ENCODE results near the gene BCL2L2. TPM values are rescaled to one million over a fixed set of nuclear protein-coding genes. Genes with fewer than 3 reads are reported as not detected.

Gene BCL2L2
- total and polyA plus RNA-seq, 12 donors, result 16.8 to 54.6 (median 40.4) TPM

GRCh38 chr14:23284654-23285529, 21.7 kb upstream of the BCL2L2 start:
- DNase-seq, result no peak
- TF ChIP-seq POLR2A (IDR thresholded peaks at IDR 0.05), result no peak
- TF ChIP-seq, protein P1, sequence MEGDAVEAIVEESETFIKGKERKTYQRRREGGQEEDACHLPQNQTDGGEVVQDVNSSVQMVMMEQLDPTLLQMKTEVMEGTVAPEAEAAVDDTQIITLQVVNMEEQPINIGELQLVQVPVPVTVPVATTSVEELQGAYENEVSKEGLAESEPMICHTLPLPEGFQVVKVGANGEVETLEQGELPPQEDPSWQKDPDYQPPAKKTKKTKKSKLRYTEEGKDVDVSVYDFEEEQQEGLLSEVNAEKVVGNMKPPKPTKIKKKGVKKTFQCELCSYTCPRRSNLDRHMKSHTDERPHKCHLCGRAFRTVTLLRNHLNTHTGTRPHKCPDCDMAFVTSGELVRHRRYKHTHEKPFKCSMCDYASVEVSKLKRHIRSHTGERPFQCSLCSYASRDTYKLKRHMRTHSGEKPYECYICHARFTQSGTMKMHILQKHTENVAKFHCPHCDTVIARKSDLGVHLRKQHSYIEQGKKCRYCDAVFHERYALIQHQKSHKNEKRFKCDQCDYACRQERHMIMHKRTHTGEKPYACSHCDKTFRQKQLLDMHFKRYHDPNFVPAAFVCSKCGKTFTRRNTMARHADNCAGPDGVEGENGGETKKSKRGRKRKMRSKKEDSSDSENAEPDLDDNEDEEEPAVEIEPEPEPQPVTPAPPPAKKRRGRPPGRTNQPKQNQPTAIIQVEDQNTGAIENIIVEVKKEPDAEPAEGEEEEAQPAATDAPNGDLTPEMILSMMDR (IDR thresholded peaks at IDR 0.05), result no peak
- Histone ChIP-seq H3K27ac (peak overlapping the region in 4 of 5 donors; percentile 86 to 92 (median 88)), H3K9me3 (replicated peaks in 1 of 3) (no peaks in the 10 kb centered on the region), H3K27me3 (no peaks in the 10 kb centered on the region), H3K36me3 (replicated peaks in 1 of 2) (no peaks in the 10 kb centered on the region), H3K4me3 (peak overlapping the region in 2 of 4 donors; percentile 73 to 93), H3K4me1 (replicated peaks in 1 of 2) (peaks cover 12 to 21% of the 10 kb centered on the region in 2 donors)
- intact Hi-C loops (cut with DNase I), result no loop called here
- 29 to 43% (median 30%) methylated on average over 6 to 9 of the region's 9 CpGs for WGBS, 4 donors

GRCh38 chr14:23285530-23286019, 21.1 kb upstream of the BCL2L2 start:
- H3K4me3 ChIP-seq, result peak overlapping the region; percentile 33 to 93 (median 69)
- peak overlapping the region in 4 of 5 donors; percentile 86 to 92 (median 88) for H3K27ac ChIP-seq
- TF ChIP-seq, protein P1 (IDR thresholded peaks at IDR 0.05), result no peak
- TF ChIP-seq POLR2A (IDR thresholded peaks at IDR 0.05), result no peak
- DNase-seq, result peak in 3 of 7 donors; percentile 30 to 39 (median 33)
- H3K27me3 ChIP-seq, result peaks cover 5% of the 10 kb centered on the region
- no peaks in the 10 kb centered on the region for H3K9me3 ChIP-seq (replicated peaks in 1 of 3)
- H3K36me3 ChIP-seq (replicated peaks in 1 of 2), result no peaks in the 10 kb centered on the region
- intact Hi-C loops (cut with DNase I), result no loop called here
- peaks cover 12 to 21% of the 10 kb centered on the region in 2 donors for H3K4me1 ChIP-seq (replicated peaks in 1 of 2)
- 0 to 2% (median 1%) methylated on average over 10 to 22 of the region's 22 CpGs for WGBS, 4 donors

DNA sequence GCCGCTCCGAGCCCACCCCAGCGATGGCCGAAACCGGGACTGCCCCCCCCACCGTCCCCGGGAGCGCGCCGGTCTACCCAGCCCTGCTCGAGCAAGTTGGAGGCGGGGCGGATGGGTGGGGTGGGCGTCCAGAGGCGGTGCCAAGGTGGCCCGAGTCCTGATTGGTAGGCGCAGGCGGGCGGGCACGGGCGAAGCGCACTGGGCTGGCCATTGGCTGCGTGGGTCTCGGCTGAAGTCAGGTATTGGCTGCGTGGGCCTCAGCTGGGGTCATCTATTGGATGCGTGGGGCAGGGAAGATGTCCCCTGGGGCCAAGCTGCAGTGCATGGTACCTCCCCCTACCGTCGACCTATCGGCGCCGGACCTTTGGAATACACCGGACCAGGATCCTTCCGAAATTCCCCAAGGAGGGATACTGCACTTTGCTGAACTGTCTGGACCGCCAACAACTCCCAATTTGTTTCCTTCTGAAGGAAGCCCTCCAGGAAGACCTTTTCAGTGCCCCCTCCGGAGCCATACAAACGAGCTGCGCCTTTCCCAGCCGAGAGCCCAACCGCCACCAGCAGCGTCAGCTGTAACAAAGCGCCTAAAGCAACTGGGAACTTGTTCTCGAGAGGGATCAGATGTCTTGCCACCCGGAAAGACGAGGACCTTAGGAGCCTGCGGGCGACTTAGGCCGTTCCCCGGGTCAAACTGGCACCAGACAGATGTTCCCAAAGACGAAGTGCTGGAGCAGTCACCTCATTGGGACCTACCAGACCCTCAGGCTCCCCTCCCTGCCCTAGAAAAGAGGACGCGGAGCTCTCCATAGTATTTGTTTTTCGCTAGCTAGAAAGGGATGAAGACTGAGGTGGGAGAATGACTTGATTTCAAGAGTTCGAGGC, 20.4 kb upstream of the BCL2L2 start, which contains the start of gene HOMEZ:
HOMEZ (minus strand) TSS at position 113 of the 882 bp plus-strand sequence. CDS start 180 bp downstream, outside the sequence.
- Histone ChIP-seq H3K27me3 (peaks cover 5% of the 10 kb centered on the region), H3K4me1 (replicated peaks in 1 of 2) (peaks cover 12 to 21% of the 10 kb centered on the region in 2 donors), H3K9me3 (replicated peaks in 1 of 3) (no peaks in the 10 kb centered on the region), H3K4me3 (peak within 1 kb of the TSS; percentile 33 to 93 (median 69)), H3K36me3 (replicated peaks in 1 of 2) (no peaks in the 10 kb centered on the region), H3K27ac (peak within 1 kb of the TSS; percentile 76 to 92 (median 88))
- DNase-seq, result peak; percentile 98 to 100 (median 99)
- peak; percentile 59 to 91 for TF ChIP-seq POLR2A (IDR thresholded peaks at IDR 0.05)
- TF ChIP-seq, protein P1 (IDR thresholded peaks at IDR 0.05), result peak in 1 of 6 experiments; percentile 18
- 0 to 4% (median 1%) methylated on average over 12 to 53 of the region's 53 CpGs for WGBS, 4 donors
- intact Hi-C loops (cut with DNase I), result no loop called here
